C4-2B (cell line): ENCODE results near the gene STRN.
A peak's percentile ranks its signal among the peaks of the same experiment; 100 is the strongest.

Experiments used
- ZFX ChIP-seq: fragments of 450-650 bp; IDR thresholded peaks from 2 replicates; pipeline ENCODE4 v1.6.1; 2017
- TF ChIP-seq, protein P1 (sequence below): fragments of 450-650 bp; conservative IDR thresholded peaks from 2 replicates; pipeline ENCODE4 v1.5.1; 2017; ENCODE audit warnings: mild to moderate bottlenecking

DNA sequence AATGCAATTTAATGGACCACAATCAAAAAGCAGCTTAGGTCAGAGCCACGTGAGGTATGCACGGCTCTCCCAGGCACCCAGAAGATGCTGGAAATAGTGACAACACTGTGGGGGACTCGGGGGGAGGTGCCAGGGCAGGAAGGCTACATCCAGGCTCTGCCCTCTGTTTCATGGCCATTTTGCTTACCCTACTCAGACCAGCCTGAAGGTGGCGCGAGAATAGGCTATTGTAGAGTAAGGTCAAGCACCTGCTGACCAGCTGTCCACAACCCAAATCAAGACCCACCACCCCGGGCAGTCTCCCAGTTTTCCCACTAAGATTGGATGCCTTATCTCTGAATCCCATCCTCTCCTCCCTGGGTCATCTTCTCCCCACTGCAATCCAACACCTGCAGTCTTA is 154.1 kb downstream of the STRN start:
- TF ChIP-seq, protein P1, sequence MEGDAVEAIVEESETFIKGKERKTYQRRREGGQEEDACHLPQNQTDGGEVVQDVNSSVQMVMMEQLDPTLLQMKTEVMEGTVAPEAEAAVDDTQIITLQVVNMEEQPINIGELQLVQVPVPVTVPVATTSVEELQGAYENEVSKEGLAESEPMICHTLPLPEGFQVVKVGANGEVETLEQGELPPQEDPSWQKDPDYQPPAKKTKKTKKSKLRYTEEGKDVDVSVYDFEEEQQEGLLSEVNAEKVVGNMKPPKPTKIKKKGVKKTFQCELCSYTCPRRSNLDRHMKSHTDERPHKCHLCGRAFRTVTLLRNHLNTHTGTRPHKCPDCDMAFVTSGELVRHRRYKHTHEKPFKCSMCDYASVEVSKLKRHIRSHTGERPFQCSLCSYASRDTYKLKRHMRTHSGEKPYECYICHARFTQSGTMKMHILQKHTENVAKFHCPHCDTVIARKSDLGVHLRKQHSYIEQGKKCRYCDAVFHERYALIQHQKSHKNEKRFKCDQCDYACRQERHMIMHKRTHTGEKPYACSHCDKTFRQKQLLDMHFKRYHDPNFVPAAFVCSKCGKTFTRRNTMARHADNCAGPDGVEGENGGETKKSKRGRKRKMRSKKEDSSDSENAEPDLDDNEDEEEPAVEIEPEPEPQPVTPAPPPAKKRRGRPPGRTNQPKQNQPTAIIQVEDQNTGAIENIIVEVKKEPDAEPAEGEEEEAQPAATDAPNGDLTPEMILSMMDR, result peak; percentile 32
- no peak for TF ChIP-seq ZFX
